GM12874 (cell line): ENCODE measurements around the gene HMGCLL1.

ENCODE experiments used
- CTCF ChIP-seq: IDR thresholded peaks from 2 replicates; pipeline ENCODE4 v1.5.1; 2011; ENCODE audit warnings: low read depth, mild to moderate bottlenecking, control low read depth, low read length, moderate library complexity; ENCODE audit not compliant: insufficient read depth

The HMGCLL1 gene

GRCh38 chr6:55578537-55579363, at the start of gene HMGCLL1:
TSS of gene HMGCLL1 (minus strand) at chr6:55579192. CDS start at chr6:55579055, 137 bp downstream.
- no peak for TF ChIP-seq CTCF

GRCh38 chr6:55621993-55622392, 43.0 kb upstream of the HMGCLL1 start:
- no peak for TF ChIP-seq CTCF

- TF ChIP-seq CTCF = no peak
Observed at GRCh38 chr6:55621244-55621643, 42.3 kb upstream of the HMGCLL1 start.

DNA sequence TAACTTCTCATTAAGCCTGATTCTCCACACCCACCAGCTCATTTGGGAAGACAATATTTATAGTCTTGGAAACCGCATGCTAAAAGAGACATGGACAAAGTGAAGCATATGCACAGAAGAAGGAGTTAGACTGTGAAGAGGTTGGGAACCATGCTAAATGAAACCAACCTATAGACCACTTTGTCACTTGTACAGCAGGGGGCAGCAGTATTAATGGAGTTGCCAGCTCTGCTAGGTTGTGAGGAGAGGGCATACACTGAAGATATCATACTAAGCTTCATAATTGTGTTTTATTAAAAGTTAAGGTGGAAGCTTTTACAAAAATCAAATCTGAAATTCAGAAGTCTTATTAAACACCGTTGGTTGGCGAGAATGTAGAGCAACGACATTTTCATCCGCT, 38.3 kb upstream of the HMGCLL1 start:
- peak; percentile 57; the same call in 1 of the 2 replicates for TF ChIP-seq CTCF

GRCh38 chr6:55604021-55604420, 25.0 kb upstream of the HMGCLL1 start:
- TF ChIP-seq CTCF = no peak

DNA sequence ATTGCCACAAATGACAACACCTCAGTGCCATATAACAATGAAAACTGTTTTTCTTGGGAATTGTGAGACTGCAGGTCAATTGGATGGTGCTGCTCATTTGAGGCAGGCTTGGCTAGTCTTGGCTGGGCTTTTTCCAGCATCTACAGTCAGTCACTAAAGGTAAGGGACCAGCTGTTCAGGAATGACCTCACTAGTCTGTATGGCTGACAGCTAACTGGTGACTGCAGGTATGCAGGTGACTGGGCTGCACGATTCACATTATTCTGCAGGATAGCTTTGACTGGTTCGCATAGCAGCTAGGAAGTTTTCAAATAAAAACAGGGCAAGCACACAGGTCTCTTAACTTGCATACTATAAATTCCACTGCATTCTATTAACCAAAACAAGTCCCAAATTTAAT, 22.1 kb upstream of the HMGCLL1 start:
- TF ChIP-seq CTCF = no peak

DNA sequence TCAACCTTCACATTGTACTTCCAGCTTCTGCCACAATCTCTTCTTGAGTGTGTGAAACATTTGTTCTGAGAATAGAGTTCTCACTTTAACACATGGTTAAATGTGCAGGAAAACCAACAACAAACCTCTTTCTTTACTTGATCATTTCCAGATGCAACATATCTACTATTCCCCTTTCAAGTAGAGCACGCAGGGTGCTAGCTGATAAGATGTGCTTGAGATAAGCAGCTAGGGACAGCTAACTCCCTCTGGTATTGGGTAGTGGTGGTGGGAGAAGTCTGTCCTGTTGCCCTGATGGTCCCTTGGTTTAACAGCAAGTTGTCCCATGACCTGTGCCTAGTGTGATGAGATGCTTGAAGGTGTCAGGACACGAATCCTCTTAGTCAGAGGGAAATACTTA, 15.4 kb upstream of the HMGCLL1 start:
- TF ChIP-seq CTCF = no peak
